OCI-LY7 (cell line): ENCODE data around the gene MET. TPM values are rescaled to one million over a fixed set of nuclear protein-coding genes. Genes with fewer than 3 reads are reported as not detected.

Experiments used
- BruUV-seq: library from RNA; stranded (reverse); fragments of 400-500 nt; replicated peaks from 2 replicates; lab custom pipeline; 2021; lab: Mats Ljungman, UMichigan
- CTCF ChIA-PET: fragments of 300-600 bp; sonication (Branson Sonifier 250); formaldehyde crosslinking; loops from one replicate; lab custom pipeline; 2022; ENCODE audit warnings: antibody characterized with exemption; ENCODE audit not compliant: unreplicated experiment; lab: Charles Lee
- POLR2A ChIA-PET: fragments of 300-600 bp; sonication (Branson Sonifier 250); formaldehyde crosslinking; loops from one replicate; lab custom pipeline; 2022; ENCODE audit warnings: antibody characterized with exemption; lab: Charles Lee
- DNase-seq: peaks from one replicate; pipeline ENCODE4 v3.0.0-alpha.2; 2015; ENCODE audit warnings: low spot score
- H2AFZ ChIP-seq: fragments of 200-600 bp; sonication (generic), shearing (Covaris generic); 2 replicates; pipeline ENCODE4 v1.6.1; 2014; ENCODE audit warnings: mild to moderate bottlenecking, antibody characterized with exemption, low read length, moderate library complexity
- H3K27ac ChIP-seq: fragments of 200-600 bp; sonication (generic); 2 replicates; pipeline ENCODE4 v1.5.1; 2014; ENCODE audit warnings: mixed run types, low read depth, mild to moderate bottlenecking, moderate library complexity, low read length, inconsistent platforms; ENCODE audit not compliant: poor library complexity, severe bottlenecking
- H3K36me3 ChIP-seq: fragments of 200-600 bp; sonication (generic); 2 replicates; pipeline ENCODE4 v1.6.1; 2014; ENCODE audit warnings: mild to moderate bottlenecking, antibody characterized with exemption, low read length, moderate library complexity, mixed read lengths; ENCODE audit not compliant: insufficient read depth
- H3K4me1 ChIP-seq: fragments of 200-600 bp; sonication (generic); 2 replicates; pipeline ENCODE4 v1.5.1; 2014; ENCODE audit warnings: mild to moderate bottlenecking, low read length; ENCODE audit not compliant: insufficient read depth, poor library complexity, severe bottlenecking
- H3K4me2 ChIP-seq: fragments of 200-600 bp; sonication (generic); 2 replicates; pipeline ENCODE4 v1.6.1; 2014; ENCODE audit warnings: mild to moderate bottlenecking, low read length
- H3K4me3 ChIP-seq: fragments of 200-600 bp; sonication (generic); 2 replicates; pipeline ENCODE4 v1.5.1; 2014; ENCODE audit warnings: mild to moderate bottlenecking, low read depth, low read length; ENCODE audit not compliant: poor library complexity, severe bottlenecking
- H3K79me2 ChIP-seq: fragments of 200-600 bp; sonication (generic); 2 replicates; pipeline ENCODE4 v1.6.1; 2016; ENCODE audit warnings: low read depth, mild to moderate bottlenecking, low read length, moderate library complexity, mixed read lengths; ENCODE audit not compliant: insufficient read depth
- H3K9me2 ChIP-seq: fragments of 200-600 bp; sonication (generic); 2 replicates; pipeline ENCODE4 v1.6.1; 2016; ENCODE audit warnings: mild to moderate bottlenecking, low read length, mixed read lengths; ENCODE audit not compliant: insufficient read depth
- H3K9me3 ChIP-seq: fragments of 200-600 bp; sonication (generic); 2 replicates; pipeline ENCODE4 v1.6.1; 2014; ENCODE audit warnings: mild to moderate bottlenecking, mixed run types, low read length, mixed read lengths
- H4K20me1 ChIP-seq: fragments of 200-600 bp; sonication (generic); 2 replicates; pipeline ENCODE4 v1.6.1; 2014; ENCODE audit warnings: mild to moderate bottlenecking, antibody characterized with exemption, low read length, moderate library complexity, mixed read lengths; ENCODE audit not compliant: insufficient read depth
- EZH2phosphoT487 ChIP-seq: fragments of 200-600 bp; sonication (generic); IDR thresholded peaks from 2 replicates; pipeline ENCODE4 v1.6.1; 2018; ENCODE audit warnings: low read depth, borderline replicate concordance, mild to moderate bottlenecking, mixed run types, antibody characterized with exemption, low read length, moderate library complexity, mixed read lengths
- intact Hi-C: fragments of 100-400 bp; cut with micrococcal nuclease; formaldehyde crosslinking; loops from one replicate; pipeline ENCODE4 v1.10.0; 2022; ENCODE audit not compliant: unreplicated experiment
- total RNA-seq, 2 experiments: library from RNA; depleted of rRNA in 1 of 2; stranded (reverse); fragments of >200 nt in 1 of 2; shearing (Covaris generic) in 1 of 2; gene quantifications; 2 replicates each; pipeline ENCODE4 v1.2.3, GENCODE V29; 2014 to 2022
- TF ChIP-seq, protein P1 (sequence below): fragments of 200-600 bp; sonication (generic); conservative IDR thresholded peaks from 2 replicates; pipeline ENCODE4 v1.5.1; 2014; ENCODE audit warnings: mild to moderate bottlenecking, antibody characterized with exemption, low read length, moderate library complexity, mixed read lengths

MET gene
- total RNA-seq, 2 experiments from 2014 or later = not detected

DNA sequence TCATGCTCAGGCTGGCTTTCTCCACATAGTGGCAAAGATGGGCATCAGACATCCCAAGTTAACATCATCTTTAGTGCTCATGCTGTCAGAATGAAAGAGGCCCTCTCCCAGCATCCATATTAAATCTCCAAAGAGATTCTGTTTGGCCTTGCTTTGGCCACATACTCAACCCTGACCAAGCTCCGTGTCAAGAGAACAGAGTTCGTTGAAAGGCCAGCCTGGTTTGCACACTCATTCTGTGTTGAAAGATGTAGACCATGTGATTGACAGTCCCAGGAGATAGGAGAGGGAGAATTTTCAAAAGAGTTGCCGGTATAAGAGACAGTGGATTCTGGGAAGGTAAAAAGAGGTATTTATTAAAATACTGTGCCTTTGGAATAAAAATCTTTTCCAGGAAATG, 19.7 kb downstream of the MET start:
- DNase-seq = no peak
- H3K27ac ChIP-seq = no peak overlapping the region
- no peak overlapping the region for H2AFZ ChIP-seq
- TF ChIP-seq EZH2phosphoT487 = no peak
- TF ChIP-seq, protein P1, sequence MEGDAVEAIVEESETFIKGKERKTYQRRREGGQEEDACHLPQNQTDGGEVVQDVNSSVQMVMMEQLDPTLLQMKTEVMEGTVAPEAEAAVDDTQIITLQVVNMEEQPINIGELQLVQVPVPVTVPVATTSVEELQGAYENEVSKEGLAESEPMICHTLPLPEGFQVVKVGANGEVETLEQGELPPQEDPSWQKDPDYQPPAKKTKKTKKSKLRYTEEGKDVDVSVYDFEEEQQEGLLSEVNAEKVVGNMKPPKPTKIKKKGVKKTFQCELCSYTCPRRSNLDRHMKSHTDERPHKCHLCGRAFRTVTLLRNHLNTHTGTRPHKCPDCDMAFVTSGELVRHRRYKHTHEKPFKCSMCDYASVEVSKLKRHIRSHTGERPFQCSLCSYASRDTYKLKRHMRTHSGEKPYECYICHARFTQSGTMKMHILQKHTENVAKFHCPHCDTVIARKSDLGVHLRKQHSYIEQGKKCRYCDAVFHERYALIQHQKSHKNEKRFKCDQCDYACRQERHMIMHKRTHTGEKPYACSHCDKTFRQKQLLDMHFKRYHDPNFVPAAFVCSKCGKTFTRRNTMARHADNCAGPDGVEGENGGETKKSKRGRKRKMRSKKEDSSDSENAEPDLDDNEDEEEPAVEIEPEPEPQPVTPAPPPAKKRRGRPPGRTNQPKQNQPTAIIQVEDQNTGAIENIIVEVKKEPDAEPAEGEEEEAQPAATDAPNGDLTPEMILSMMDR = no peak
- no peaks in the 10 kb centered on the region for H4K20me1 ChIP-seq
- H3K36me3 ChIP-seq = no peaks in the 10 kb centered on the region
- no peak overlapping the region for H3K4me2 ChIP-seq
- intact Hi-C loops = no loop called here
- no peaks in the 10 kb centered on the region for H3K9me2 ChIP-seq
- H3K4me1 ChIP-seq = no peaks in the 10 kb centered on the region
- CTCF ChIA-PET = no interaction called here
- no TSS peak for BruUV-seq
- H3K4me3 ChIP-seq = no peak overlapping the region
- no peaks in the 10 kb centered on the region for H3K9me3 ChIP-seq
- POLR2A ChIA-PET = no interaction called here
- no peaks in the 10 kb centered on the region for H3K79me2 ChIP-seq

DNA sequence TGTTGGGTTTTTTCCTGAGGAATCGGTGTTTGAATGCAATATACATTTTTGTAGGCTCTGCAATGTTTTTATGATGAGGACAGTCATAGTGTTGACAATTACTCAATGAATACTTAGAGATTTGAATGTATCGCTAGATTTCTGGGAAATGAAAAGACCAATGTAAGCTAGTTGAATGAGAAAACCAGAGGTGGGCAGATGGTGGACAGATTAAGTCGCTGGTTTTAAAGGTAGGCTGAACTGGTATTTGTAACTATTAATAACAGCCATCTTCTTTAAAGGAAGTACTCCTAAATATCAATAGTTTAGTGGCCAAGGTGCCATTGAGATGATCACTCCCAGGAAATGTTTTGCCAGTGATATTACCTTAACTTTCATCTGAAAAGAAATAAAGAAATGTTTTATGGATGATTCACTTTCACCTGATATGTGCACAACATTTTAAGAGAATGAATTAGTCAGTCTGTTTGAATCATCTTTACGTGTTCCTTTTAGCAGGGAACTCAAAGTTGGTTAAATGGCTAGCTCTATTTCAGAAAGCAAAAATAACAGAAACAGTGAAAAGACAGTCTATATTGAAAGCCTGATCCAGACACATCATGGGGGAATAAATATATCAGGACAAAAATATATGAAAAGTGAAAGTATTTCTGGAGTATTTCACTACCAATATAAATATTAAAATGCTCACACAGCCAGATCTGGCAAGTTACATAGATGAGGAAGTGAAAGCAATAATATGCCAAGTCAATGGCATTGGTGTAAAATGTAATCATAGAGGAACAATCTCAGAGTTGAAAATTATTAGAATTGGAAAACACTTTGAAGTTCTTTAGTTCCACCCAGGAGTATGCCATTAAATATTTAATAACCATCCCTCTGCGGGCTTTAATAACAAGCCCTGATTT, 20.7 kb downstream of the MET start:
- Histone ChIP-seq H3K9me3 (no peaks in the 10 kb centered on the region), H3K36me3 (no peaks in the 10 kb centered on the region), H2AFZ (no peak overlapping the region; the same call in 1 of the 2 replicates), H3K79me2 (no peaks in the 10 kb centered on the region), H4K20me1 (no peaks in the 10 kb centered on the region), H3K4me1 (no peaks in the 10 kb centered on the region), H3K4me3 (no peak overlapping the region), H3K4me2 (peak overlapping the region; percentile 23; the same call in 1 of the 2 replicates), H3K9me2 (no peaks in the 10 kb centered on the region), H3K27ac (no peak overlapping the region)
- ChIA-PET CTCF (no interaction called here), POLR2A (no interaction called here)
- DNase-seq = no peak
- no TSS peak for BruUV-seq
- intact Hi-C loops = no loop called here
- TF ChIP-seq EZH2phosphoT487 = no peak
- TF ChIP-seq, protein P1 = no peak

DNA sequence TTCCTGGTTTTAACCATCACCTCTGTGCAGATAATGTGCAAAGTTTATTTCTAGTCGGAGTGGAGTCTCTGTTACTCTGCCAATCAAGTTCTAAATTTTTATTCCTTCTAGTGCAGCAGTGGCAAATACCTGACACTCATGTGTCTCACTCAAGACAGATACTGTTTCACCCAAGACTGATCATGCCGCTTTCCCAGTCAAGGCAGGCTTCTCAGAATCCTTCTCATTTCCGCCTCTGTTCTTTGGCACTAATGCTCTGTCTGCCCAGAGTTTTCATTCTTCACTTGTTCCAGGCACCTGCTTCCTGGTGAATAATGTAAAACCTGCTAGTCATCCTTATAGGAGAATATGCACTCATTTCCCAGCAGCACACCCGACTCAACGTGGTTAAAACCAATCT, 24.7 kb downstream of the MET start:
- Histone ChIP-seq H3K4me2 (no peak overlapping the region), H3K9me3 (no peaks in the 10 kb centered on the region), H3K27ac (no peak overlapping the region), H2AFZ (no peak overlapping the region), H3K9me2 (no peaks in the 10 kb centered on the region), H3K4me3 (no peak overlapping the region), H3K4me1 (no peaks in the 10 kb centered on the region), H3K79me2 (no peaks in the 10 kb centered on the region), H4K20me1 (no peaks in the 10 kb centered on the region), H3K36me3 (no peaks in the 10 kb centered on the region)
- DNase-seq = no peak
- ChIA-PET POLR2A (no interaction called here), CTCF (no interaction called here)
- no TSS peak for BruUV-seq
- no peak for TF ChIP-seq EZH2phosphoT487
- TF ChIP-seq, protein P1 = no peak
- intact Hi-C loops = no loop called here
